ENCODE results near the gene PCED1A.

DNA sequence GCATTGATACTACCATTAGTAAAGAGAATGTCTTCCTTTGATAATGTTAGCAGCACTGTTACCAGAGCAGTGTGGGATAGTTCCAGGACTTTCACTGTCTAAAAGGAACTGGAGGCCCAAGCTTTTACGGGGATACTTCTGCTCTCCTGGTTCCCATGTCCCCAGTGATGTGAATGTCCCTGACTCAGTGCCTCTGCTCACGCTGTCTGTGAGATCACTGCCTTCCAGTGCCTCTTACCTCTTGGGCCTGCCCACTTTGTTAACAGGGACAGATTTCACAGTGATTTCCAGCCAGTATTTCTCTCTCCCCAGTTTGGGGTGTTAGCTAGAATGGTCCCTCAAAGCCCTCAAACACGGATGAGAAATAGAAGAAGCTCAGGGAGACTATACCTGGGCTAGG is 47.3 kb upstream of the PCED1A start:
- TF ChIP-seq POLR2A (IDR thresholded peaks at IDR 0.05; ENCODE audit: low read depth, low read length): no peak
- TF ChIP-seq POLR2AphosphoS5 (IDR thresholded peaks at IDR 0.05; ENCODE audit: low read depth, low read length): no peak
- no peak for TF ChIP-seq TAF1 (IDR thresholded peaks at IDR 0.05; ENCODE audit: borderline replicate concordance, low read depth, low read length)
